GM19025 (cell line): Measurements from ENCODE around the gene CEP135.
"Not testable (repeated sequence)": the region's sequence is repeated elsewhere in the genome, so short reads cannot be mapped to it uniquely, and the experiment has no call there.

ENCODE experiments used
- ATAC-seq: cut with Tn5 transposase; IDR thresholded peaks from one replicate; pipeline ENCODE4 v1.9.1; 2021; ENCODE audit warnings: mild to moderate bottlenecking, low read depth, moderate library complexity; ENCODE audit not compliant: unreplicated experiment

Gene CEP135

DNA sequence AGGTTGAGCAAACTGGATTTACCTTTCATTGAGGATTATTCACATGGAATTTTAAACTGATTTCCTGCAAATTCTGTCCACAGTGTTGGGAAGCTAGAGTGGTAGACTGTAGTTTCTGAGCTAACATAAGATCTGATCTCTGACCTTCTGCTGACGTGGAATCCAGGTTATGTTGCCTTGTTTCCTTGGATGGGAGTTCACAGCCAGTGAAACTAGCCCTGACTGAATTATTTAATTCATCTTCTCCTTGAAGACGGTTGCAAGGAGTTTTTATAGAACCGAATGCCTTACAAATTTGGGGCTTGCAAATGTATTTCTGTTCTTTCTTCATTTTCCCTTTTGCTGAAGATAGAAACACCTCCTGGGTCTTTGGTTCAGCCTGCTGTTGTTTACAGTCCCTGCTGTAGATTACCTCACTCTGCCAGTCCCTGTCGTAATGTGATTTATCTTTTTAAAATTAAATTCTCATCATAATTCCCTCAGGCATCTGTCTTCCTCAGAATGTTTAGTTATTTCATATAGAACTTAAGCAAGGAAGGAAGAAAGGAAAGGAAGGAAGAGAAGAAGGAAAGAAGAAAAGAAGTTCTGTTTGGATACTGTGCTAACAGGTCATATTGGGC, 113.9 kb downstream of the CEP135 start:
- ATAC-seq, result no peak

DNA sequence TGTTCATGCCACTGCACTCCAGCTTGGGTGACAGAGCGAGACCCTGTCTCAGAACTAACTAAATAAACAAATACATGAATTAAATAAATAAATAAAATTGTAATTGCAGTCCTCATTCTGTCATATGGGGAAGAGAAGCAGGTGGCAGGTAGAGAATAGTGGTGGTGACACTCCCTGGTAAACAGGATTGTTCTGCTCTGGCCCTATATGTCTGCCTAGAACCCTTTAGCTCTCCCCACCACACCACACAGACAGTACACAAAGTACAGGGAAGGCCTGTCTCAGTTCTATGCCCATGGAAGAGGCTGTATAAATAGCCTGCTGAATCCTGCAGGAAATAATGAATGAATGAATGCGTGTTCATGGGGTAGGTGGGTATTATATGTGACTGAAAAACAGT, 117.7 kb downstream of the CEP135 start:
- ATAC-seq, result no peak

DNA sequence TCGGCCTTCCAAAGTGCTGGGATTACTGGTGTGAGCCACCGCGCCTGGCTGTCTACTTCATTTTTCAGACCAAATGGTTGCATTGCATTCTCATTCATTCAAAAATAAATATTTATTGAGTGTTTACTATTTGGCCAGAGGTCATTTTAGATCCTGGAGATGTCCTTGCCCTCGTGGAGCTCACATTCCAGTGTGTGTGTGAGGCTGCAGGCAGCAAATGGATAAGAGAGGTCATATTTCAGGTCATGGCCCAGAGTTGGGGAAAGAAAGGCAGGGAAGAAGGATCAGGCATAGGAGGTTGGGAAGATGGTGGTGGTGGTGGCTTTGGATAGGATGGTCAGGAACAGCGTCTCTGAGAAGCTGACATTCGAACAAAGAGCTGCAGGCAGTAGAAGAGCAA, 119.1 kb downstream of the CEP135 start:
- ATAC-seq, result no peak

DNA sequence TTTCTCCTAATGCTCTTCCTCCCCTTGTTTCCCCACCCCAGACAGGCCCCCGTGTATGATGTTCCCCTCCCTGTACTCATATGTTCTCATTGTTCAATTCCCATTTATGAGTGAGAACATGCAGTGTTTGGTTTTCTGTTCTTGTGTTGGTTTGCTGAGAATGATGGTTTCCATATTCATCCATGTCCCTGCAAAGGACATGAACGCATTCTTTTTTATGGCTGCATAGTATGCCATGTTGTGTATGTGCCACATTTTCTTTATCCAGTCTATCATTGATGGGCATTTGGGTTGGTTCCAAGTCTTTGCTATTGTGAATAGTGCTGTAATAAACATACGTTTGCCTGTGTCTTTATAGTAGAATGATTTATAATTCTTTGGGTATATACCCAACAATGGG, 124.0 kb downstream of the CEP135 start:
- not testable (repeated sequence) for ATAC-seq

DNA sequence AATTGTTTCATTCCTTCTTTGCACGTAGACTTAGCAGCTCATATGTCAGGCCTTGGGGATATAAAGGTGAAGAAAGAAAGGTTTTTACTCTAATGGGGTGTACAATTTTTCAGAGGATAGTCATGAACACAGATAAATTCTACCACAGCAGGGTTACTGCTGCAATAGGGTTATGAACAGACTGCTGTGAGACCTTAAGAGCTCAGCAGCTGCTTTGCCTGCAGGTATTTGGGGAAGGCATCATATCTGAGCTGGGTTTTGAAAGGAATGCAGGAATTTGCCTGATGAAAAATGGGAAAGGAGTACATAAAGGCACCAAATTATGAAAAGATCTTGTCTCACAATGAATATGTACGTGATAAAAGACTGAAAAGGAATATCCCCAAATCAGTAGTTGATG, 128.9 kb downstream of the CEP135 start:
- ATAC-seq, result no peak

DNA sequence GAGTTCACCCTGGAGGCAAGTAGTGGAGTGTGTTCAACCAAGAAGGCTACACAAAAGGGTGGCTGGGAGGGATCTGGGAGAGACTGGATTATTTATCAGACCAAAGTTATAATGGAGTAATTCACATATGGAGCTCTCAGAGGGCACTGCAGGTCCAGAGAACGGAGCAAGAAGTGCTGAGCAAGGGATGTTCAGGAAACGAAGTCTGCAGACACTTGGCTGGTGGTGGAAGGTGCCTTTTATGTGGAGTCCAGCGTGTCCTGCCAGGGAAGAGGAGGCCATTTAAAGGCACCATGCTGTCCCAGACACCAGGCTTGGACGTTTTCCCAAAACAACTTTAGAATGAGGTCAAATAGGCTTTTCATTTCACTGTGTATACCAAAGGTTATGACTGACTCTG, 130.1 kb downstream of the CEP135 start:
- ATAC-seq, result no peak

DNA sequence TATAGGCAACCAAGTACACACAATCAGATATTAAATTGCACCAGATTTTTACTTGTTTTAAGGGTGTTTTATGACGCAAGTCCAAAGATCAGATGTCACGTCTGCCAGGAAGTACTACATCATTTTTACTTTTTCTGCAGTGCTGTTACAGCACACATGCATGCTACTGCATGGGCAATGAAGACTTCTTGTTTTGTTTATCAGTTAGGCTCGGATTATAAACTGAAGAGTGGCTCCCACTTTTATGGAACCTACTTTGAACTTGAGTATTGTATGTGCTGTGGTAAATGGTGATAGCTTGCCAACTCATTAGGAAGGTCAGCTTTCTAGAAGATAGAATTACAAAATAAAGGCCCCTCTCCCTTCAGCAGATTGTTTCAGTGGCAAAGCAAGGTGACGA, 131.6 kb downstream of the CEP135 start:
- ATAC-seq, result no peak

DNA sequence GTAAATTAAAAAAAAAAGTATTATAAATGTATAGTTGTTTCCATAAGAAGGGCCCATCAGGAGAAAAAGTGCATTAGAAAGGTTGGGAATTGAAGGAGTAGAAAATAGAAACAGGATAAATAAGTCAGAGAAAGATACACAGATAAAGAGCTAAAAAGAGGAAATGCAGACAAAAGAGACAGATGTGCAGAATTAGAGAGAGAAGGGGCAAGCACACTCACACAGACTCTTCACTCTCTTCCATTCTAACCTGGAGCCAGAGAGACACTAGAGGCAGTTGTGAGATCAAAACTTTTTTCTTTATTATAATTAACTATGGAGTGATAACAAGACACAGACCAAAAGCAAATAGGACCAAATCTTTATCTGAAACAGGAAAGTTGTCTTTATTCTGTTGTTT, 134.1 kb downstream of the CEP135 start:
- no peak for ATAC-seq
